Measurements from ENCODE around the gene DTX3.
"Not testable (repeated sequence)": the region's sequence is repeated elsewhere in the genome, so short reads cannot be mapped to it uniquely, and the experiment has no call there.

The DTX3 gene

GRCh38 chr12:57561117-57561516, 43.5 kb upstream of the DTX3 start:
- POLR2A ChIA-PET; H3K4me1 ChIP-seq (ENCODE audit: control insufficient read depth, insufficient read depth, low read length); H3K27ac ChIP-seq (ENCODE audit: extremely low read depth, low read depth, low read length); H3K9me3 ChIP-seq (ENCODE audit: control insufficient read depth, insufficient read depth, low read depth, low read length); H3K4me3 ChIP-seq (ENCODE audit: low read depth, low read length): not testable (repeated sequence)
- CTCF ChIA-PET, result interaction anchor here (1.6 kb wide), 1 partner anchor 72 kb away, joined by 6 read pairs; the partner anchor contains the start of gene B4GALNT1
- H3K36me3 ChIP-seq (ENCODE audit: control insufficient read depth in 2 of 2, insufficient read depth in 1 of 2, low read length in 2 of 2), result peaks cover 0 to 15% of the 10 kb centered on the region in 2 experiments; a peak in 2 of 3 replicates
- 0 out of 2 replicates have a peak, but pooled peaks have one; percentile 22 for TF ChIP-seq ZEB2 (tag by site-specific recombination; IDR thresholded peaks at IDR 0.05)

GRCh38 chr12:57563358-57563757, 41.3 kb upstream of the DTX3 start:
- Histone ChIP-seq H3K4me3 (ENCODE audit: low read depth, low read length) (no peak overlapping the region), H3K36me3 (ENCODE audit: control insufficient read depth in 2 of 2, insufficient read depth in 1 of 2, low read length in 2 of 2) (peaks cover 0 to 15% of the 10 kb centered on the region in 2 experiments; a peak in 2 of 3 replicates), H3K9me3 (ENCODE audit: control insufficient read depth, insufficient read depth, low read depth, low read length) (no peaks in the 10 kb centered on the region), H3K4me1 (ENCODE audit: control insufficient read depth, insufficient read depth, low read length) (no peaks in the 10 kb centered on the region), H3K27ac (ENCODE audit: extremely low read depth, low read depth, low read length) (no peak overlapping the region)
- TF ChIP-seq ZNF146 (tag by site-specific recombination; IDR thresholded peaks at IDR 0.05) (no peak), MZF1 (tag by site-specific recombination; IDR thresholded peaks at IDR 0.05; ENCODE audit: borderline replicate concordance) (no peak), PBX3 (CRISPR knock-in tag; IDR thresholded peaks at IDR 0.05) (no peak), ZNF138 (tag by site-specific recombination; IDR thresholded peaks at IDR 0.05; ENCODE audit: borderline replicate concordance) (no peak), ZBTB1 (tag by site-specific recombination; IDR thresholded peaks at IDR 0.05) (no peak), ZNF248 (tag by site-specific recombination; IDR thresholded peaks at IDR 0.05) (no peak), ZSCAN30 (tag by site-specific recombination; IDR thresholded peaks at IDR 0.05) (no peak), PRDM4 (tag by site-specific recombination; IDR thresholded peaks at IDR 0.05) (no peak), ZBTB17 (tag by site-specific recombination; IDR thresholded peaks at IDR 0.05) (no peak), ZFP69B (tag by site-specific recombination; IDR thresholded peaks at IDR 0.05) (no peak), ZNF777 (tag by site-specific recombination; IDR thresholded peaks at IDR 0.05; ENCODE audit: borderline replicate concordance) (no peak), KLF7 (tag by site-specific recombination; IDR thresholded peaks at IDR 0.05; ENCODE audit: borderline replicate concordance) (no peak), KLF10 (tag by site-specific recombination; IDR thresholded peaks at IDR 0.05) (no peak), ZBTB44 (tag by site-specific recombination; IDR thresholded peaks at IDR 0.05) (no peak), YY2 (tag by site-specific recombination; IDR thresholded peaks at IDR 0.05) (no peak)
- POLR2A ChIA-PET, result no interaction called here
- CTCF ChIA-PET, result interaction anchor here (1.5 to 1.8 kb wide), 2 partner anchors 13 to 17 kb away, joined by 3 to 5 read pairs; no protein-coding TSS in a partner anchor

- Histone ChIP-seq H3K36me3 (ENCODE audit: control insufficient read depth in 2 of 2, insufficient read depth in 1 of 2, low read length in 2 of 2) (peaks cover 0 to 22% of the 10 kb centered on the region in 2 experiments; a peak in 2 of 3 replicates), H3K27ac (ENCODE audit: extremely low read depth, low read depth, low read length) (no peak overlapping the region), H3K4me3 (ENCODE audit: low read depth, low read length) (no peak overlapping the region), H3K4me1 (ENCODE audit: control insufficient read depth, insufficient read depth, low read length) (no peaks in the 10 kb centered on the region), H3K9me3 (ENCODE audit: control insufficient read depth, insufficient read depth, low read depth, low read length) (no peaks in the 10 kb centered on the region)
- POLR2A ChIA-PET, result no interaction called here
- CTCF ChIA-PET, result interaction anchor here (0.6 to 1.8 kb wide), 3 partner anchors 12 to 58 kb away, joined by 3 to 5 read pairs (median 4); no protein-coding TSS in a partner anchor
- TF ChIP-seq ZFP69B (tag by site-specific recombination; IDR thresholded peaks at IDR 0.05) (no peak), ZNF501 (tag by site-specific recombination; IDR thresholded peaks at IDR 0.05) (no peak), ZNF426 (tag by site-specific recombination; IDR thresholded peaks at IDR 0.05) (no peak), ZNF510 (tag by site-specific recombination; IDR thresholded peaks at IDR 0.05; ENCODE audit: insufficient replicate concordance) (no peak), ZNF791 (tag by site-specific recombination; IDR thresholded peaks at IDR 0.05) (no peak), BCL11B (tag by site-specific recombination; IDR thresholded peaks at IDR 0.05; ENCODE audit: low read depth) (no peak), ZNF335 (tag by site-specific recombination; conservative IDR thresholded peaks at IDR 0.05) (no peak), KLF10 (tag by site-specific recombination; IDR thresholded peaks at IDR 0.05) (no peak)
These were observed 40.4 kb upstream of the DTX3 start for GRCh38 chr12:57564178-57564740.
